GM19239 (cell line): ENCODE results near the gene CNTNAP4.

Experiments
- DNase-seq: peaks from one replicate; pipeline ENCODE4 v3.0.0; 2011; ENCODE audit warnings: low spot score; ENCODE audit not compliant: insufficient read length
- FAIRE-seq: peaks from 2 replicates; lab custom pipeline; 2011; peaks lifted over from hg19 to GRCh38; lab: Jason Lieb, UNC

The CNTNAP4 gene

DNA sequence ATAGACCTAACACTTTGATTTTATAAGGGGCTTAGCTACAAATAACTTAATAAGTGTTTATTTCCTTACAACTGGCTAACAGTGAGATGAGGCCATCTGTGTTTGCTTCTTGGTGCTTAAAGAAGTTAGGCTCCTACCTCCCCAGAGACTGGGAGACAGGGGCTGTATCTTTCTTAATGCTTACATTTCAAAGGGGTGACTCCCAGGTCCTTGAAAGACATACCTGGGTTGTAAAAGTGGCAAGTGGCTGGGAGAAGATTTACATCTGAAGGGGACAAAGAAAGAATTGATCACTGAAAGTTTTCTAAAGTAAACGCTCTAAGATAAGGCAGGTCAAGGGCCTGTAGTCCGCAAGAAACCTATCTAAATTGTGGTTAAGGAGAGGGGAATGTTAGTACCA, 196.8 kb downstream of the CNTNAP4 start:
- FAIRE-seq (no peak), DNase-seq (no peak)

- DNase-seq: no peak
- no peak for FAIRE-seq
These were observed 200.9 kb downstream of the CNTNAP4 start for GRCh38 chr16:76478105-76478504.

DNA sequence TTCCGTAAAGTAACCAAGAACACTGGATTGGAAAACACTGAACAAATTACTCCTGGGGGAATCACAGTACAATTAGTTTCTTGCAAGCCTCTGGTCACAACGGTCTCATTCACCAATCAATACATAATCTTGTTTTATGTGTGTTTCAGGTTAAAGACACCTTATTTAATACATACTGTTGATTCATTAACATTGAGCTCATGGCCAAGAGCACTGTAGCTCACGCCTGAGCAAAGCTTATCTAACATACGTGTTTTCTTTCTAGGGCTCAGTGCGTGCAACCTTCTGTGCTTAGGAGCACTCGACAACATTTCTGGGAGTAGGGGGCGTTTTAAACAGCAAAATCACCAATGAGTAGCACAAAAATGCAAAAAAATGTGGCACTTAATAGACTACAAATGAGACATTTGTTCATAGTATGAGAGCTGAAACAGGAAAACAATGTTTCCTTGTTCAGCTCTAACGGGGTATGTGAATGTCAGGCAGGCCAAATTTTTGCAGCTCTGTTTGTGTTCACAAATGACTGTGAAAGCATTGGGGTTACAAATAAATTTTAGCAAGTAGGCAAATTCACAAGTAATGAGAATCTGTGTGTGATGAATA, 206.2 kb downstream of the CNTNAP4 start:
- DNase-seq (no peak), FAIRE-seq (no peak)

DNA sequence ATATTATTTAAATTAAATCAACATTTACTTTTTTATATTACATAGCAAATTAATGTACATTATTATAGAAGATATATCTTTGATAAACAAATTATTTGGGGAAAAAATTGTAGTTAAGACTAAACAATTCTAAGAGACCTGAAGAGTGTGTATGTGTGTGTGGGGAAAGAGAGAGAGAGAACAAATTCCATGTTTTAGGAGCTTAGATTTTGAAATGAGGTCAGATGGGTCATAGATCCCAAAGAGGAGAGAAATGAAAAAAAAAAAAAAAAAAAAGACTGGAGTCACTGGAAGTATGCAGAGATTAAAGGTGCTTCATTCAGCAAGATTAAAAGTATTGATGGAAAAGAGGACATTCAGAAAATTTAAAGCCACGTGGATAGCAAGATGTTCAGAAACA, 206.8 kb downstream of the CNTNAP4 start:
- FAIRE-seq (no peak), DNase-seq (no peak)

- FAIRE-seq (no peak), DNase-seq (no peak)
These were observed 209.5 kb downstream of the CNTNAP4 start for GRCh38 chr16:76486740-76487139.

GRCh38 chr16:76487411-76488064, 210.3 kb downstream of the CNTNAP4 start:
- DNase-seq (no peak), FAIRE-seq (no peak)

DNA sequence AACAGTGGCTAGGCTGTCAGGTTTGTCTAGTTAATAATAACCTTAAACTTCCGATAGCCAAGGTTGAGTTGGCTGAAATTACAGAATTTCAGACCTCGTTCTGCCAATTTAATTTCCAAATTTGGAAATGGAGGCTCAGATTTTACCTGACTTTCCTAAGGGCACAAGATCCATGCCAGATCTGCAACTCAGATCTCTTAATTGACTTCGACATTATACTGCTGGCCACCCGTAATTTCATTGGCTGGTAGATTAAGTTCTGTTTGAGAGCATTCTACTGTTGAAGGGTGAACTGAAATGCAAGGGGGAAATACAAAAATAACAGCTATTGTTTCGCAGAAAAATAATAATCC, 210.8 kb downstream of the CNTNAP4 start:
- DNase-seq: no peak
- no peak for FAIRE-seq

- FAIRE-seq: no peak
- DNase-seq: no peak
These were observed 212.9 kb downstream of the CNTNAP4 start for GRCh38 chr16:76490036-76490639.

DNA sequence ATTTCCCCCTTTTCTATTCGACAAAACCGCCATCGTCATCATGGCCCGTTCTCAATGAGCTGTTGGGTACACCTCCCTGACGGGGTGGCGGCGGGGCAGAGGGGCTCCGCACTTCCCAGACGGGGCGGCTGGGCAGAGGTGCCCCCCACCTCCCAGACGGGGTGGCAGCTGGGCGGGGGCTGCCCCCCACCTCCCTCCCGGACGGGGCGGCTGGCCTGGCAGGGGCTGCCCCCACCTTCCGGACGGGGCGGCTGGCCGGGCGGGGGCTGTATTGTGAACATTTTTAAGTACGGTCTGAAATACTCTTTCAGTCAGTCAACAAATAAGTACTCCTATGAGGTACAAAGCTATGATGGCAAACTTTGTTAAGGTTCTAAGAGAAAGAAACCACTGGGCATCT, 222.8 kb downstream of the CNTNAP4 start:
- FAIRE-seq (no peak), DNase-seq (no peak)

- FAIRE-seq (no peak), DNase-seq (no peak)
These were observed 224.9 kb downstream of the CNTNAP4 start for GRCh38 chr16:76502063-76502462.

DNA sequence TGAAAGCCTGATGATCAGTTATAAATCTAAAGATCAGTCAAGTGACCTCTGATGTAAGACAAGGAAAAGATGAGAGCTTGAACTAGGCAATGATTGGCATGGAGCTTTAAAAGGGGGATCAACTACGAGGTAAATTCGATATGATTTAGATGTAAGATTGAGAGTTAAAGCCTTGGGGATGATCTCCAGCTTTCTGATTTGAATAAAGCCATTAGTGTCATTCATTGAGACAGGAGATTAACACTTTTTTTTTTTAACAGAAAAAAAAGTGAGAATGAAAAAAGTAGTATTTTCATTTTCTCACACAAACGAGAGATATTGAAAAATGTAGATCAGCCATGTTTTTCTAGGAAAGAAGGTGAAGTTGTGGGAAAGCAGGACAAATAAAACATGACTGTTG, 225.4 kb downstream of the CNTNAP4 start:
- no peak for FAIRE-seq
- DNase-seq: no peak

GRCh38 chr16:76503091-76503490, 225.9 kb downstream of the CNTNAP4 start:
- no peak for FAIRE-seq
- no peak for DNase-seq

DNA sequence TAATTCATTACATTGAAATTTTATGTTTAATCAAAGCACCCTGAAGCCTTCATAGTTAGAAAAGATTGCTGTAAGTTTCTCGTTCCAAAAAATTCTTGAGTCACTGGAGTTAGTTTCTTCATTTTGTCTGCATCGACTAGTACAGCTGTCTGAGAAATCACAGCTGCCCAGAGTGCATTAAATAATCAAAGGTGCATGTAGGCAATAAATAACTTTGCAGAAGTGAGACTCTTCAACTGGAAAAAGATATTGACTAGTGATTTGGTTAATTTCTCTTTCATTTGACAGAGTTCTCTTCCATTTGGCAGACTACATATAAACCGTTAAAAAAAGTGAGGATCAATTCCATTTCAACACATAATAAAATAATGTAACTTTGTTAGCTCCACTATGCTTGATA, 234.0 kb downstream of the CNTNAP4 start:
- FAIRE-seq (no peak), DNase-seq (no peak)

DNA sequence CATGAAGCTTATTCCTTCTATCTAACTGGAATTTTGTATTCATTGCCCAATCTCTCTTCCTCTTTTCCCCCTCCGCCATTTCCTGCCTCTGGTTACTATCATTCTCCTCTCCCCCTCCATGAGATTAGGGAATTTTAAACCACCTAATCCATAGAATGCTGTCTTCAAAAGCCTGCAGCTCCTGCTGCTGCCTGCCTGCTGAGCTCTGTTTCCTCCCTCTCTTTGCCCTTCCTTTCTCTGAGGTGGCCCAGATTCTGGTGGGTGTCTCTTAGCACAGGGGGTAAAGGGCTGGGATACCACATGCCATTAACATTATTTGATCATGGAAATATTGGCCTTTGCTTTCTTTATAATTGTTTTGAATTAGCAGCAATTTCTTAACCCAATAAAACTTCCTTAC, 241.6 kb downstream of the CNTNAP4 start:
- DNase-seq (no peak), FAIRE-seq (no peak)

GRCh38 chr16:76524356-76524755, 247.2 kb downstream of the CNTNAP4 start:
- no peak for FAIRE-seq

GRCh38 chr16:76524769-76525168, 247.6 kb downstream of the CNTNAP4 start:
- FAIRE-seq: no peak
- DNase-seq: no peak

More at GRCh38 chr16:76524356-76524755, 247.2 kb downstream of the CNTNAP4 start:
- DNase-seq: no peak

DNA sequence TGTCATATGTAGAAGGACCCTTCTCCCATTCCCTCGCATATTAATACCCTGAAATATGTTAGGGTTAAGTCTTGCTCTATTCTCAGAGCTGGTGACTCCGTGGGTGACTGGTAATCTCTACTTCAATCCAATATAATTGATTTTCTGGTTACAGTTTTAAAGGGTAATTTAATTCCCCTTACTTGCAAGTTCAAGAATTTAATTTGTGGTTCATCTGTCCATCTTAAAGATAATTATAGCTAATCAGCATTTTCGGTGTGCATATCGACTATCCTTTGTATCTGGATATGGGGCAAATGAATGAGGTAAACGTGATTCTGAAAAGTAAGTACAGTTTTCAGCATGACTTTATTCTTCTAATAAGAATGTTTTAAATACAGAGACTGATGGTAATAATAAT, 250.0 kb downstream of the CNTNAP4 start:
- FAIRE-seq (no peak), DNase-seq (no peak)

- DNase-seq (no peak), FAIRE-seq (no peak)
These were observed 251.9 kb downstream of the CNTNAP4 start for GRCh38 chr16:76529120-76529519.

DNA sequence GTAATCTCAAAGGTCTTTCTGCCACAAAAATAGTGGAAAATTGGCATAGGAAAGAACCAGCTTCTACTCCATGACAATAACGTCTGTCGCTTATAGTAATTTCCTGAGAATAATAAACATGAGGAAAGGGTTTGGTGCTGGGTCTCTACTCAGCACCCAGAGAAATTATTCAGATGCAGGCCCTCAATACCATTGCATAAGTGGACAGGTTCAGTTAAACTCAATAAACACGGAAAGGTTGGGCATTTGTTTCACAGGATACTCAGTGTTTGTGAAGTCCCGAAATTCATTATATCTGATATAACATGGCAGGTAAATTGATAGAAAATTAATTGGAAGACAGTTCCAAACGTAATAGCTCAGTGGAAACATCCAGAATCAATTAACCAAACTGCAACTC, 254.0 kb downstream of the CNTNAP4 start:
- FAIRE-seq (no peak), DNase-seq (no peak)

GRCh38 chr16:76532188-76532973, 255.2 kb downstream of the CNTNAP4 start:
- DNase-seq (no peak), FAIRE-seq (no peak)

DNA sequence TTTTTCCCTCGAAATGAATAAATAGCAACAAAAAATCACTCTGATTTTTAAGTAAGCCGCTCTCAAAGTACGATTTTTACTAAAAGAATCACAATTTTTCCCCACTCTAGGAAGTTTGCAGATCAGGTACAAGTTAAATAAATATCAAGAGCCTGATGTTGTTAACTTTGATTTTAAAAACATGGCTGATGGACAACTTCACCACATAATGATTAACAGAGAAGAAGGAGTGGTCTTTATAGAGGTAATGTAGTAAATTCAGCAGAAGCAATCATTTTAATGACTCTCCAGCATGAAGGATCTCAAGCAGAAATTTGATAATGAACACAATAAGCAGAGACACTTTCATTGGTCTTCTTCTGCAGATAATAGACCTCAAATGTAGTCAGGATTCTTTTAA, 262.4 kb downstream of the CNTNAP4 start:
- FAIRE-seq (no peak), DNase-seq (no peak)
